Astrocyte of the cerebellum (primary cell): Measurements from ENCODE around the gene ATRNL1.

Experiments
- DNase-seq: peaks from one replicate; pipeline ENCODE4 v3.0.0-alpha.2; 2011; ENCODE audit warnings: low read depth
- H3K4me3 ChIP-seq: 2 replicates; pipeline ENCODE4 v1.5.1; 2011; ENCODE audit warnings: mild to moderate bottlenecking, low read depth, low read length, moderate library complexity
- CTCF ChIP-seq: IDR thresholded peaks from 2 replicates; pipeline ENCODE4 v1.5.1; 2012; ENCODE audit warnings: low read length, low read depth, moderate library complexity, mild to moderate bottlenecking; ENCODE audit errors: missing control alignments
- in situ Hi-C: cut with HindIII; loops from 2 replicates; pipeline ENCODE4 v1.10.0; 2017; ENCODE audit warnings: low sequenced_read_pairs

ATRNL1 gene

DNA sequence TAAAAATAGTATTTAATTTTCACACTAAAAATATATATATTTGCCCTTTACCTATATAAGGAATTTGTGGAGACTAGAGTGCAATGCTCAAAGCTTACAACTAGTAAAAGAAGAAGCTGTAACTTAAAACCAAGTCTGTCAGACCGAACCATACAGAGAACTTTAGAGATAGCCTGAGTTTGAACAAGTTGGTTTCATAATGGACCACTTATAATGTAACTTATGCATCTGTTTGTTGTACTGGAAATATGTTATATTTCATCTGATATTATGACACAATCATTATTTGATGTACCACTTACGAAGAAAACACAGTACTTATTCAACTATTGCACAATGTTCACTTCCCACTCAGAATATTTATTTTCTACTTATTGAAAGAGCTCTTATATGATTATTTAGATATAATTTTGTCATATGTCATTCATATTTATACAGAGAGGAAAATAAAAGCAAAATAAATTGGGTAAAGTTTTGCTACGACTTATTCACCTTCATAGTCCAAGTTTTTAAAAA is 462.8 kb downstream of the ATRNL1 start:
- DNase-seq: no peak
- no peak for TF ChIP-seq CTCF
- H3K4me3 ChIP-seq: no peak overlapping the region
- in situ Hi-C loops: no loop called here

GRCh38 chr10:115558252-115558651 is 465.1 kb downstream of the ATRNL1 start:
- no peak overlapping the region for H3K4me3 ChIP-seq
- no peak for DNase-seq
- in situ Hi-C loops: no loop called here
- TF ChIP-seq CTCF: no peak

DNA sequence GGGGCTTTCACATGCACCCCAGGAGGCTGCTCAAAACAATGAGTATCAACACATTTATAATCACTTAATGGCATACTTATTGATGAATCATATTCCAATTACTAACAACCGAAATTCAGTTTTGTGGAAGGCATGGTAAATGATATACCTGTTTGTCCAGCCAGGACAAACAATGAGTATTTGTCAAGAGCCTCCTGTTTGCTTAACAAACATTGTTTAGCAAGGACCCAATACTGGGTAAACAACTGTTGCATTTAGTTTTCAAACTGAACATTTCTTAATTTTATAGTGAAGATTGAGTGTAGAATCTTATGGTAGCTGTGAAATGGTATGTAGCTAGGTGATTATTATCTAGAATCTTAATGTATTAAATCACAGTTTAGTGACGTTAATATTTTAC is 473.7 kb downstream of the ATRNL1 start:
- no peak for DNase-seq
- H3K4me3 ChIP-seq: no peak overlapping the region
- in situ Hi-C loops: no loop called here
- no peak for TF ChIP-seq CTCF

DNA sequence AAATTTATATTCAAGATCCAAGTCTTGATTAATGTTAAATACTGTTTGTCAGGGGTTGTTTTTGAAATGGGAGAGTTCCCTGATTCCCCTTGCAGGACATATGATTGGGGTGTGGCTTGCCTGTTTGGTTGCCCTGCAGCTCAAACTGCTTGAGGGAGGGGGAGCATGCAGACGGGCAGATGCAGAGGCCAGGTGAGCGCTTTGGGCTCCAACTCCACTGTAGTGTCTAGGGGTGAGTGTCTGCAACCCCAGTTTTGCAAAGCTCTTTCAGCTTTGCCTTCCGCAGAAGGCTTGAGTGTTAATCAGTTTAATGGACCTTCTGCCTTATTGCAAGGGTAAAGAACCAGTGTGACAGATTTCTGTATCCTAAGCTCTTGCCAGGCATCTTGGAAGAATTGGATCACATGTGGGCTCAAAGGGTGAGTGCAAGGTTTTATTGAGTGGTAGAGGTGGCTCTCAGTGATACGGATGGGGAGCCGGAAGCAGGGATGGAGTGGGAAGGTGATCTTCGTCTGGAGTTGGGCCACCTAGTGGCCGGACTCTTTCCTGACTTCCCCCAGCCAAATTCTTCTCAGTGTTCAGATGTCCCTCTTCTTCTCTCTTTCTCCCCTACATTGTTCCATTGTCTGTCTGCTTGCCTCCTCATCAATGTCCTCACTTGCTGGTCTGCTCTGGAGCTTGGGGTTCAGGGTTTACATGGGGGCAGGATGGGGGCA is 479.7 kb downstream of the ATRNL1 start:
- TF ChIP-seq CTCF: peak; percentile 40
- in situ Hi-C loops: no loop called here
- DNase-seq: no peak

GRCh38 chr10:115580239-115580638 is 487.1 kb downstream of the ATRNL1 start:
- TF ChIP-seq CTCF: no peak
- H3K4me3 ChIP-seq: no peak overlapping the region
- in situ Hi-C loops: no loop called here
- DNase-seq: no peak

More for the DNA sequence above, 479.7 kb downstream of the ATRNL1 start:
- no peak overlapping the region for H3K4me3 ChIP-seq

DNA sequence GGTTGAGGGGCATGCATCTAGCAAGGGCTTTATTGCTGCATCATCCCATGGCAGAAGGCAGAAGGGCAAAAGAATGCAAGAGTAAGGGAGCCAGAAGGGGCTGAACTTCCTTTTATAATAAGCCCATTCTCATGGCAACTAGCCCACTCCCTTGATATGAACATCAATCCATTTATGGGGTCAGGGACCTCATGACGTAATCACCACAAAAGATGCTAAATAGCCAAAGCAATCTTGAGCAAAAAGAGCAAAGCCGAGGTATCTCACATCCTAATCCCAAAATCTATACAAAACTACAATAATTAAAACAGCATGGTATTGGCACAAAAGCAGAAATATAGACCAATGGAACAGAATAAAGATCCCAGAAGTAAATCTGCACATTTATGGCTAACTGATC is 499.9 kb downstream of the ATRNL1 start:
- in situ Hi-C loops: no loop called here
- no peak overlapping the region for H3K4me3 ChIP-seq
- DNase-seq: no peak
- TF ChIP-seq CTCF: no peak
